Progenitor cell of endocrine pancreas (in vitro differentiated cells): ENCODE results near the gene GPR87. TPM values are rescaled to one million over a fixed set of nuclear protein-coding genes. Genes with fewer than 3 reads are reported as not detected.

Source experiments
- DNase-seq: peaks from one replicate; pipeline ENCODE4 v3.0.0; 2021; ENCODE audit warnings: low spot score; ENCODE audit not compliant: unreplicated experiment
- H3K27ac Mint-ChIP-seq: 2 replicates; pipeline ENCODE4 v1.8.0; 2021; ENCODE audit warnings: mild to moderate bottlenecking, moderate library complexity, mixed read lengths
- H3K27me3 Mint-ChIP-seq: 2 replicates; pipeline ENCODE4 v1.8.0; 2021; ENCODE audit warnings: mixed read lengths
- H3K36me3 Mint-ChIP-seq: 2 replicates; pipeline ENCODE4 v1.8.0; 2022; ENCODE audit warnings: mixed read lengths; ENCODE audit not compliant: insufficient read depth
- H3K4me1 Mint-ChIP-seq: 2 replicates; pipeline ENCODE4 v1.8.0; 2021; ENCODE audit warnings: low read depth, mixed read lengths
- H3K4me3 Mint-ChIP-seq: 2 replicates; pipeline ENCODE4 v1.8.0; 2021; ENCODE audit warnings: low read depth, mild to moderate bottlenecking, moderate library complexity, mixed read lengths
- H3K9me3 Mint-ChIP-seq: 2 replicates; pipeline ENCODE4 v1.8.0; 2021; ENCODE audit warnings: low read depth, mixed read lengths
- total RNA-seq: library from RNA; stranded (reverse); gene quantifications from 2 replicates; pipeline ENCODE4 v1.2.1, GENCODE V29; 2021
- TF ChIP-seq, protein P1 (sequence below): fragments of 200-600 bp; sonication (generic); IDR thresholded peaks from one replicate; pipeline ENCODE4 v1.5.0; 2021; ENCODE audit warnings: antibody characterized with exemption, mild to moderate bottlenecking; ENCODE audit not compliant: unreplicated experiment

GPR87 gene
- total RNA-seq, 1 donor from 2014 or later, result not detected

DNA sequence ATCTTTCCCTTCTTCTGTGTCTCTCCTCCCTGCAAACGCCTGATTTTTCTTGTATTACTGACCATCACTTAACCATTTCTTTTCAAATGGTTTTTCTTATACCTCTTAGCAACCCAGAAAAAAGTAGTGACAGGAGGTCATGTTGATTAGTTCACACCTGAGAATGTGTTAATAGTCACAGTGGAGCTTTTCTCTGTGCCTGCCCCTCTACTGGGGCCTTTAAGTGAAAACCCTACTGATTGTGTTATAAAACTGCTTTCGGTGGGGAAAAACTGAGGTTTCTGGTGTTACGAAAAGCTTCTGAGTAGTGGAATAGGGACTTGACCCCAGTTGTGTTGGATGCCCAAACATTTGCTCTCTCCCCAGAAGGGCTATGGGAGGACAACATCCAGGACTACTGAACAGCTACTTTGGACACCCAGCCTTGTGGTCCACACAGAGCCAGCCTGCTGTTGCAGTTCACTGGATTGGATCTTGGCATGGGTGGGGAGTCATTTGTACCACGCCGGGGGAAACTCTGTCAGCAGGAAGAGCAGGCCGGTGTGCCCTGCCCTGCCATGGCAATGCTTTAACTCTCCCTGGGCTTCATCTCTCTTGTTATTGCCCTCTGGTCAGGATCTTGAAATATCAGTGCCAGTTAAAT is 10.3 kb downstream of the GPR87 start:
- H3K27ac Mint-ChIP-seq, result peak overlapping the region; percentile 8
- no peak for DNase-seq
- peaks cover 9% of the 10 kb centered on the region for H3K4me1 Mint-ChIP-seq
- H3K4me3 Mint-ChIP-seq, result no peak overlapping the region
- TF ChIP-seq, protein P1, sequence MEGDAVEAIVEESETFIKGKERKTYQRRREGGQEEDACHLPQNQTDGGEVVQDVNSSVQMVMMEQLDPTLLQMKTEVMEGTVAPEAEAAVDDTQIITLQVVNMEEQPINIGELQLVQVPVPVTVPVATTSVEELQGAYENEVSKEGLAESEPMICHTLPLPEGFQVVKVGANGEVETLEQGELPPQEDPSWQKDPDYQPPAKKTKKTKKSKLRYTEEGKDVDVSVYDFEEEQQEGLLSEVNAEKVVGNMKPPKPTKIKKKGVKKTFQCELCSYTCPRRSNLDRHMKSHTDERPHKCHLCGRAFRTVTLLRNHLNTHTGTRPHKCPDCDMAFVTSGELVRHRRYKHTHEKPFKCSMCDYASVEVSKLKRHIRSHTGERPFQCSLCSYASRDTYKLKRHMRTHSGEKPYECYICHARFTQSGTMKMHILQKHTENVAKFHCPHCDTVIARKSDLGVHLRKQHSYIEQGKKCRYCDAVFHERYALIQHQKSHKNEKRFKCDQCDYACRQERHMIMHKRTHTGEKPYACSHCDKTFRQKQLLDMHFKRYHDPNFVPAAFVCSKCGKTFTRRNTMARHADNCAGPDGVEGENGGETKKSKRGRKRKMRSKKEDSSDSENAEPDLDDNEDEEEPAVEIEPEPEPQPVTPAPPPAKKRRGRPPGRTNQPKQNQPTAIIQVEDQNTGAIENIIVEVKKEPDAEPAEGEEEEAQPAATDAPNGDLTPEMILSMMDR, result no peak
- H3K36me3 Mint-ChIP-seq, result no peaks in the 10 kb centered on the region
- H3K27me3 Mint-ChIP-seq, result no peaks in the 10 kb centered on the region
- H3K9me3 Mint-ChIP-seq, result no peaks in the 10 kb centered on the region

DNA sequence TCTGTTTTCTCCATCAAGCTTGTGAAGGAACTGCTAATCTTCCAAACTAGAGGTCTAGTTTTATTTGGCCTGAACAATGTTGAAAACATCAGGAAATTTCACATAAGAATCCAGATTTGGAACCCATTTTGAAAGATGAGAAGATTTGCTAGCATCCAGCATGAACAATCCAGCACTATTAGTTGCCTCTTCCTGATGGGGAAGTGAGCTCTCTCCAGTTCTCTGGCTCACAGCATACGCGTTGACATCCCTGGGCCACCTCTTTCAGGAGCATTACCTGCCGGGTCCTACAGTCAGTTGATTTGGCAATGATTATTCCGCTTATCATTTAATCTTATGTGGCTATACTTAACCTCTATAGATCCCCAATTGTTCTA is 10.9 kb downstream of the GPR87 start:
- no peaks in the 10 kb centered on the region for H3K9me3 Mint-ChIP-seq
- H3K27ac Mint-ChIP-seq, result peak overlapping the region; percentile 8
- TF ChIP-seq, protein P1, result no peak
- DNase-seq, result no peak
- H3K36me3 Mint-ChIP-seq, result no peaks in the 10 kb centered on the region
- peaks cover 9% of the 10 kb centered on the region for H3K4me1 Mint-ChIP-seq
- no peaks in the 10 kb centered on the region for H3K27me3 Mint-ChIP-seq
- no peak overlapping the region for H3K4me3 Mint-ChIP-seq

DNA sequence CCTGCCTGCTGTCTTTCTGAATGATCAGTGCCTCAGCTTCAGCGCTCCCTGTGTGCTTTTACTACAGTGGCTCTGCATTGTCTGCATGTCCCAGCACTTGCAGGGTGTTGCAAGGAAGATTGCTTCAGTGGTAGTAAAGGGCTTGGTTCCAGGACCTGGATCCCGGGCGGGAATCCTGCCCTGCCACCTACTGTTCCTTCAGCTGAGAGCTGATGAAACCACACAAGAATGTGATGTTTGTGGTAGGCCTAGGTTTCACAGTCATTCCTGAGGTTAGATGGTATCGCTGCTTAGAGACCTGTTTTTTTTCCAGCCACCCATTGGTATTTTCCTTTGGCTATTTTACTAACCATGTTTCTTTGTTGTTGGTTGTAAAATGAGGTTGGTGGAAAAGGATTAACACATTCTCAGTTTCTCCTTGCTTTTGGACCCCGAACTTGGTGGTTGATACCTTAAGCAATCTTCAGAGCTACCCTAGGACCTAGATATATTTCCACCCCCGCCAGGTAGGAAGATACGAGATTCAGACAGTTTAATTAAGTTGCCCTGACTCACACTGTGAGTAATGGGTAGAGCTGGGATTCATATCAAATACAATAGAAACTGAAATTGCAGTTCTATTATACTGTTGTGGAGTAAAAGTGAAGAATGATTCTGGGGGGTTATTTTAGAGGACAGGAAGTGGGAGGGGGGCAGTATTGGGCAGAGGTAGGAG is 11.4 kb downstream of the GPR87 start:
- H3K4me1 Mint-ChIP-seq, result peaks cover 9% of the 10 kb centered on the region

DNA sequence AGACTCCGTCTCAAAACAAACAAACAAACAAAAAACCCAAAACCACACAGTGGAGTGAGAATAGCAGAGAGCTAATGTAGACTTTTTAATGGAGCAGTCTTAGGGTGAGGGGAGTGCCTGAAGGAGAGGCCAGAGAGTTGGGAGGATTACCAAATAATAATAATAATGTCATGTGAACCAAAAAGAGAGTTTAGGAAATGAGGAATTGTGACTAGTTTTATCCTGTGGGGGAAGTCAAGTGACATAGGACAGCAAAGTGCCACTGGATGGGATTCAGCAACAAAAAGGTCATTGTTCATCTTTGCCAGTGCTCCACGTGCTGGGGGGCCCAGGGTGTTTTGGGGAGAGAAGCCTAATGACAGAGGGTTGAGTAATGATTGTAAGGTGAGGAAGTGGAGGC is 12.9 kb downstream of the GPR87 start:
- no peak for DNase-seq
- no peaks in the 10 kb centered on the region for H3K9me3 Mint-ChIP-seq
- TF ChIP-seq, protein P1, result no peak
- H3K4me1 Mint-ChIP-seq, result peaks cover 9% of the 10 kb centered on the region
- no peaks in the 10 kb centered on the region for H3K36me3 Mint-ChIP-seq
- H3K27ac Mint-ChIP-seq, result no peak overlapping the region
- H3K4me3 Mint-ChIP-seq, result no peak overlapping the region
- no peaks in the 10 kb centered on the region for H3K27me3 Mint-ChIP-seq

More for the DNA sequence above, 11.4 kb downstream of the GPR87 start:
- DNase-seq, result peak; percentile 13
- H3K36me3 Mint-ChIP-seq, result no peaks in the 10 kb centered on the region
- no peaks in the 10 kb centered on the region for H3K9me3 Mint-ChIP-seq
- no peaks in the 10 kb centered on the region for H3K27me3 Mint-ChIP-seq
- H3K27ac Mint-ChIP-seq, result peak overlapping the region; percentile 93
- TF ChIP-seq, protein P1, result no peak
- H3K4me3 Mint-ChIP-seq, result no peak overlapping the region

DNA sequence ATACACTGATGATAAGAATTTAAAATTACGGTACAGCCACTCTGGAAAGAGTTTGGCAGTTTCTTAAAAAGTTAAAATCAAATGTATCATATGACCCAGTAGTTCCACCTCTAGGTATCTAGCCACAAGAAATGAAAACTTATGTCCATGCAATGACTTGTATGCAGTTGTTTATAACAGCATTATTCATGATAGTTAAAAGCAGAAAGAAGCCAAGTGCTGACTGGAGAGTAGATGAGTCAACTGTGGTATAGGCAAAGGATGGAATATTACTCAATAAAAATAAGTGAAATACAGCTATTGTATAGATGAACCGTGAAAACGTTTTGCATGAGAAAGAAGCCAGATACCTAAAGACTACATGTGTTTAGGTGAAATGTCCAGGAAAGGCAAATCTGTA is 14.8 kb downstream of the GPR87 start:
- peaks cover 9% of the 10 kb centered on the region for H3K4me1 Mint-ChIP-seq
- H3K27me3 Mint-ChIP-seq, result no peaks in the 10 kb centered on the region
- H3K36me3 Mint-ChIP-seq, result no peaks in the 10 kb centered on the region
- no peak overlapping the region for H3K4me3 Mint-ChIP-seq
- DNase-seq, result no peak
- H3K27ac Mint-ChIP-seq, result no peak overlapping the region
- H3K9me3 Mint-ChIP-seq, result no peaks in the 10 kb centered on the region
- TF ChIP-seq, protein P1, result no peak
